D721Med (cell line): ENCODE measurements around the gene DIP2C.

Experiments
- DNase-seq: peaks from one replicate; pipeline ENCODE4 v3.0.0; 2011; ENCODE audit warnings: low spot score; ENCODE audit not compliant: insufficient read length
- FAIRE-seq: peaks from 2 replicates; lab custom pipeline; 2011; peaks lifted over from hg19 to GRCh38; lab: Jason Lieb, UNC
- TF ChIP-seq, protein P1 (sequence below): IDR thresholded peaks from 2 replicates; pipeline ENCODE4 v1.5.1; 2012; ENCODE audit warnings: mild to moderate bottlenecking, control low read depth; ENCODE audit not compliant: insufficient read depth; ENCODE audit errors: missing control alignments

The DIP2C gene

DNA sequence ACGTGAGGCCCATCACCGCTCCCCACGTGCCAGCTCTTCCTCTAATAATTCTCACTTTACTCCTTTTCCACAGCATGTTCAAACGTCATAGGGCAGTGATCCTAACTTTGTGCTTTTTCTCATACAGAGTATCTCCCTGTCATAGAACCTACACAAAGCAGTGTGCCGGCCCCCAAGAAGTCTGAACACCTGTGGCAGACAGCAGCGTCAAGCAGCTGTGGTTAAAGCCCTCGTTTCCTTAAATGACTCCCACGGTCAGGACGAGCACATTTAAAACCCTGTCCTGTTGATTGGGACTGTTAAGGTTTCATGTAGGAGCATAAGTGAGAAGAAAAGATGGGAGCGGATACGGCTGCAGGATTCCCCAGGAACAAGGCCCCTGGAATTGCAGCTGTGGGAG, 267.2 kb downstream of the DIP2C start:
- TF ChIP-seq, protein P1, sequence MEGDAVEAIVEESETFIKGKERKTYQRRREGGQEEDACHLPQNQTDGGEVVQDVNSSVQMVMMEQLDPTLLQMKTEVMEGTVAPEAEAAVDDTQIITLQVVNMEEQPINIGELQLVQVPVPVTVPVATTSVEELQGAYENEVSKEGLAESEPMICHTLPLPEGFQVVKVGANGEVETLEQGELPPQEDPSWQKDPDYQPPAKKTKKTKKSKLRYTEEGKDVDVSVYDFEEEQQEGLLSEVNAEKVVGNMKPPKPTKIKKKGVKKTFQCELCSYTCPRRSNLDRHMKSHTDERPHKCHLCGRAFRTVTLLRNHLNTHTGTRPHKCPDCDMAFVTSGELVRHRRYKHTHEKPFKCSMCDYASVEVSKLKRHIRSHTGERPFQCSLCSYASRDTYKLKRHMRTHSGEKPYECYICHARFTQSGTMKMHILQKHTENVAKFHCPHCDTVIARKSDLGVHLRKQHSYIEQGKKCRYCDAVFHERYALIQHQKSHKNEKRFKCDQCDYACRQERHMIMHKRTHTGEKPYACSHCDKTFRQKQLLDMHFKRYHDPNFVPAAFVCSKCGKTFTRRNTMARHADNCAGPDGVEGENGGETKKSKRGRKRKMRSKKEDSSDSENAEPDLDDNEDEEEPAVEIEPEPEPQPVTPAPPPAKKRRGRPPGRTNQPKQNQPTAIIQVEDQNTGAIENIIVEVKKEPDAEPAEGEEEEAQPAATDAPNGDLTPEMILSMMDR: no peak
- FAIRE-seq (no peak), DNase-seq (no peak)

DNA sequence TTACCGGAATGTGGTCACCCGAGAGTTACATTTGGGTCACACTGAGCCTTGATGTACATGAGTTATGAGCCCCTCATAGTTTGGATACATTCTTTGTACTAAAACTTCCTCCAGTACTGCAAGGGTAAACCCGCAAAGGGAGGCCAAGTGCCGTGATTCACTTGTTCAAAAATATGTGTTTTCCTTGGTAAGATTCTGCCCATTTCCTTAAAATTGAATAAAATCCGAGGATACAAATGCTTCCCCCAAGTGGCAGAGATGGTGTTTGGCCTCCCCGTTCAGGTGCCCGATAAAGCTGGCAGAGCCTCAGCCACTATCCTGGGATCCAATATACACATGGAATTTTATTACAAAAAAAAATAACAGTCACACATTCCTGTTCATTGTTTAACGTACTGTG, 268.3 kb downstream of the DIP2C start:
- TF ChIP-seq, protein P1: no peak
- DNase-seq: no peak
- FAIRE-seq: no peak

DNA sequence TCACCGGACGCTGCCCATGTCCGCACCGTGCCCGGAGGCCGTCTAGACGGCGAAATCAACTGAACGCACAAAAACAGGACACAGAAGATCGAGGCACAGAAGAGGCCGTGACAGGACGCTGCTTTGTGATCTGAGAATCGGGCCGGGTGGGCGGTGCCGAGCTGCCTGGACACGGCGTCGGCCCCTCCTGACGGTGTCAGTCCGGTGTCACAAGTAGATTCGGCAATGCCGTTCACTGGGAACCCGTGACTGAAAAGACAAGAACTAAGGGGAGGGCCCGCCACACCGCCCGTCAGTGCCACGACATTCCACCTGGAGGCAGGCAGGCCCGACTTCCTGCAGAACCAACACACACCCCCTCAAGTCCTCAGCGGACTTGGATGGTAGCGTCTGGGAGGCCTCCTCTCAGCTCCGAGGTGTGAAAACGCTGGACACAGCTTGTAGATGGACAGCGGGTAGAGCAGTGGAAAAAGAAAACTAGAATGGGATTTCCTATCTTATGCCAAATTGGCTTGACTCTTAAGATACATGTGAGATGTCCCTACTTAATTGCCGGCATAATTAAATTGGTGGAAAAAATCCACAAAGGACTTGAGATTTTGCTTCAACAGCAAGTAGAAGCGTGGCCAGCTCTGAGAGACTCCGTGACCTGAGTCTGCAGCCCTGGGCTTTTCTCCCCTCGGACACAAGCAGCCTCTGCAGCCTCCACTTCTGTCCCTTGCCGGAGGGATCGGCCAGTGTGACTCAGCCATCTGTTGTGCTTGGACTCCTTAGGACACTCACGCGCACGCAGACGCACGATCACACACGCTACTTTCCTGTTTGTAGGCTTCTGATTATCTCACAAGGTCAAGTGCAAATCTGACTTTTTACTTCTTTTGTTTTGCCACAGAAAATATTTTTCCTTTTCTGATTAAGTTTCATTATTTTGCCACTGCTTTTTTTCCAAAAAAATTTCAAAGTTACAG, 269.0 kb downstream of the DIP2C start:
- TF ChIP-seq, protein P1: no peak
- FAIRE-seq (no peak), DNase-seq (no peak)

DNA sequence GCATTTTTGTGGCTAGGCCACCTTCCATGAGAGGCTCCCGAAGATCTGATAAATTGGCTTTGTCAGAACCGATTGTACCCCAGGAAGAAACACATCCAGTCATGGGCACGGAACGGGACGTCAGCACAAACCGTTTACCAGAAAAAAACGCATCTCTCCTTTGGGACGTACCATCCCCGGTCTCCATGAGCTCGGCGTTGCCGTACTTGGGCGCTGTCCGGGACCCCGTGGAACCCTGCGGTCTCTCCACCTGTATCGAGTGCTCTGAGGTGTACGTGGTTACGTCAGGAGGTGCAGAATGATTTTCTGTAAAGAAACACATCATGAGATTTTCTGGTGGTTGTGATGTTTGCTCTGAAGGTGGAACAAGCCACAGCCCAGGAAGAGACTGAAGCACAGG, 270.6 kb downstream of the DIP2C start:
- TF ChIP-seq, protein P1: no peak
- FAIRE-seq: no peak
- no peak for DNase-seq

DNA sequence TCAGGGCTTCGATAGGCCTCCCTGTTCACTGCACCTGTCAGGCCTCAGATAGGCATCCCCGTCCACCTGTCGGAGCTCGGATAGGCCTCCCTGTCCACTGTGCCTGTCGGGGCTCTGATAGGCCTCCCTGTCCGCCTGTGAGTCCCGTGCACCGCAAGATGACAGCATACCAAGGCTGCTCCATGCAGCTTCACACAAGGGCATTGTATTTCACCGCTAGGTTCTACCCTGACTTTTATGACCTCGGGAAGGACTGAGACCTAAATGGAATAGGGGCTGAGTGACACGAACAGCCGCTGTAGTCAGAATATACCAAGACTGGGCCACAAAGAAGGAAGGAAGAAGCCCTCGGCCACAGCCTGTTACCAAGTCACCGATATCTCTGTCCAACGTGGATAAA, 271.2 kb downstream of the DIP2C start:
- DNase-seq (no peak), FAIRE-seq (no peak)
- TF ChIP-seq, protein P1: no peak

DNA sequence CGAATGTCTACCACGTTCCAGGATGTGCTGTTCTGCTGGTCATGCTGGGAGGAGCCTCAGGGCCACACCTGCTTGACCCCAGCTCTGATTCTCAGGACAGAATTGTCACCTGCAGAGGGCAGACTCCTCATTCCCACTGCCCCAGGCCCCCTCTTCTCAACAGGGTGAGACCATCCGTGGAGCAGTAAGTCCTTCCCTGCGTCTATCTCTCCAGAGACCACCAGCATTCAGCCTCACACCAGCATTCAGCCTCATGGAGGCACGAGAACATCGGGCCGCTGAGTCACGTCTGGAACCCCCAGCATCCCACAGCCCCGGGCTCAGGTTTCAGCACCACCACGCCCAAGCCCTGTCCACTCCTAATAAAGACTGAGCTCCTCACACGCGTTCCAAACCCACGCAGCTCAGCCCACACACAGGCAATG, 273.4 kb downstream of the DIP2C start:
- TF ChIP-seq, protein P1: no peak
- DNase-seq (no peak), FAIRE-seq (no peak)

DNA sequence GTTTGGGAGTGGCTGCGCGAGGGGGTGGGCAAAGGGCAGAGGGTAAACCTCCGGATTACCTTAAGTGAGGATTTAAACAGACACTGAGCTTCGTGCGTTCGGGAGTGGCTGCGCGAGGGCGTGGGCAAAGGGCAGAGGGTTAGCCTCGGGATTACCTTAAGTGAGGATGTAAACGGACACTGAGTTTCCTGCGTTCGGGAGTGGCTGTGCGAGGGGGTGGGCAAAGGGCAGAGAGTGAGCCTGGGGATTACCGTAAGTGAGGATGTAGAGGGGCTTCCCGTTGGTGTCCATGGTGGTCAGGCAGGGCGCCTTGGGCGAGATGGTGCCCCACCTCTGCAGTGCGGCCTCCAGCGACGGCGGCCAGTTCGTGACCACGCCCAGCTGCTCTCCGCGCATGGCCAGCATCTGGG, 275.8 kb downstream of the DIP2C start:
- FAIRE-seq (no peak), DNase-seq (no peak)
- TF ChIP-seq, protein P1: no peak
